HepG2 (cell line): Measurements from ENCODE around the gene RBP5. TPM values are rescaled to one million over a fixed set of nuclear protein-coding genes. Genes with fewer than 3 reads are reported as not detected.

ENCODE experiments used
- CEBPB ChIP-seq: IDR thresholded peaks from 2 replicates; pipeline ENCODE4 v1.6.1; 2011; ENCODE audit warnings: low read depth, low read length, improper control_type of control experiment, borderline replicate concordance
- DR1 ChIP-seq: sonication (generic); formaldehyde crosslinking; IDR thresholded peaks from 2 replicates; pipeline ENCODE4 v1.8.0; 2021; ENCODE audit warnings: mild to moderate bottlenecking, missing genetic modification reagents, inconsistent platforms
- FIP1L1 ChIP-seq: fragments of 200-400 bp; formaldehyde crosslinking; IDR thresholded peaks from 2 replicates; pipeline ENCODE4 v1.6.1; 2018; ENCODE audit warnings: low read depth, mild to moderate bottlenecking, low read length, moderate library complexity, borderline replicate concordance; ENCODE audit not compliant: insufficient read depth
- HNRNPLL ChIP-seq: fragments of 200-400 bp; formaldehyde crosslinking; IDR thresholded peaks from 2 replicates; pipeline ENCODE4 v1.6.1; 2017; ENCODE audit warnings: mild to moderate bottlenecking, low read depth, low read length; ENCODE audit not compliant: poor library complexity, severe bottlenecking
- MIXL1 ChIP-seq: IDR thresholded peaks from 2 replicates; pipeline ENCODE4 v1.6.1; 2016
- U2AF2 ChIP-seq: fragments of 200-400 bp; formaldehyde crosslinking; IDR thresholded peaks from 2 replicates; pipeline ENCODE4 v1.6.1; 2017; ENCODE audit warnings: low read depth, mild to moderate bottlenecking, low read length
- ZKSCAN8 ChIP-seq: IDR thresholded peaks from 2 replicates; pipeline ENCODE4 v1.6.1; 2016; ENCODE audit warnings: borderline replicate concordance, missing genetic modification reagents, missing compliant biosample characterization
- ZNF207 ChIP-seq: fragments of 450-650 bp; IDR thresholded peaks from 2 replicates; pipeline ENCODE4 v1.6.1; 2016; ENCODE audit warnings: antibody characterized with exemption, borderline replicate concordance
- ZNF234 ChIP-seq: sonication (generic); formaldehyde crosslinking; conservative IDR thresholded peaks from 2 replicates; pipeline ENCODE4 v1.5.1; 2020; ENCODE audit warnings: mild to moderate bottlenecking, missing genetic modification reagents
- ZNF235 ChIP-seq: sonication (generic); formaldehyde crosslinking; IDR thresholded peaks from 2 replicates; pipeline ENCODE4 v1.8.1; 2023; ENCODE audit warnings: mild to moderate bottlenecking, missing genetic modification reagents, borderline replicate concordance
- ZNF263 ChIP-seq: sonication (generic); formaldehyde crosslinking; IDR thresholded peaks from 2 replicates; pipeline ENCODE4 v1.4.0; 2020; ENCODE audit warnings: missing genetic modification reagents
- ZNF724P ChIP-seq: sonication (generic); formaldehyde crosslinking; IDR thresholded peaks from 2 replicates; pipeline ENCODE4 v1.8.0; 2022; ENCODE audit warnings: missing genetic modification reagents, borderline replicate concordance
- ZSCAN20 ChIP-seq: sonication (generic); formaldehyde crosslinking; IDR thresholded peaks from 2 replicates; pipeline ENCODE4 v1.4.0; 2020; ENCODE audit warnings: missing genetic modification reagents, mild to moderate bottlenecking, borderline replicate concordance
- ZSCAN21 ChIP-seq: sonication (generic); formaldehyde crosslinking; IDR thresholded peaks from 2 replicates; pipeline ENCODE4 v1.8.0; 2022; ENCODE audit warnings: mild to moderate bottlenecking, missing genetic modification reagents, moderate library complexity, borderline replicate concordance
- polyA plus RNA-seq, 8 experiments: library from polyadenylated mRNA; depleted of rRNA in 3 of 8; stranded (reverse) in 7 of 8; unstranded in 1 of 8; fragments of >200 nt; fragmentation: Illumina TruSeq in 4 of 8; extraction: Trizol in 4 of 8; gene quantifications; 2 replicates each; pipeline versions ENCODE4 v1.2.1 to v1.2.3, GENCODE V29; 2011 to 2016; ENCODE audit warnings: low read depth in 4 of 8, missing spikeins in 1 of 8, mixed read lengths in 1 of 8; ENCODE audit not compliant: insufficient read depth in 1 of 8
- total RNA-seq, 5 experiments: library from RNA; depleted of rRNA; stranded (reverse); fragments of >200 nt; fragmentation: Illumina TruSeq; extraction: Trizol; gene quantifications; 2 replicates each; pipeline ENCODE4 v1.2.3, GENCODE V29; 2016; ENCODE audit warnings: low read depth in 1 of 5
- TF ChIP-seq, protein P1 (sequence below): sonication (generic); formaldehyde crosslinking; IDR thresholded peaks from 2 replicates; pipeline ENCODE4 v1.4.0; 2020; ENCODE audit warnings: mild to moderate bottlenecking, missing genetic modification reagents
- TF ChIP-seq, protein P2 (sequence below): sonication (generic); formaldehyde crosslinking; IDR thresholded peaks from 2 replicates; pipeline ENCODE4 v1.4.0; 2020; ENCODE audit warnings: missing genetic modification reagents, mild to moderate bottlenecking, borderline replicate concordance
- TF ChIP-seq, protein P3 (sequence below): sonication (generic); formaldehyde crosslinking; IDR thresholded peaks from 2 replicates; pipeline ENCODE4 v1.4.0; 2020; ENCODE audit warnings: missing genetic modification reagents, borderline replicate concordance
- TF ChIP-seq, protein P4 (sequence below): sonication (generic); formaldehyde crosslinking; IDR thresholded peaks from 2 replicates; pipeline ENCODE4 v1.4.0; 2020; ENCODE audit warnings: missing genetic modification reagents

Gene RBP5
- total and polyA plus RNA-seq, 2 of the 13 experiments (the other 11 are each of a cell fraction or from before 2014, with no cell fraction given) = 13.8 to 19.8 TPM

DNA sequence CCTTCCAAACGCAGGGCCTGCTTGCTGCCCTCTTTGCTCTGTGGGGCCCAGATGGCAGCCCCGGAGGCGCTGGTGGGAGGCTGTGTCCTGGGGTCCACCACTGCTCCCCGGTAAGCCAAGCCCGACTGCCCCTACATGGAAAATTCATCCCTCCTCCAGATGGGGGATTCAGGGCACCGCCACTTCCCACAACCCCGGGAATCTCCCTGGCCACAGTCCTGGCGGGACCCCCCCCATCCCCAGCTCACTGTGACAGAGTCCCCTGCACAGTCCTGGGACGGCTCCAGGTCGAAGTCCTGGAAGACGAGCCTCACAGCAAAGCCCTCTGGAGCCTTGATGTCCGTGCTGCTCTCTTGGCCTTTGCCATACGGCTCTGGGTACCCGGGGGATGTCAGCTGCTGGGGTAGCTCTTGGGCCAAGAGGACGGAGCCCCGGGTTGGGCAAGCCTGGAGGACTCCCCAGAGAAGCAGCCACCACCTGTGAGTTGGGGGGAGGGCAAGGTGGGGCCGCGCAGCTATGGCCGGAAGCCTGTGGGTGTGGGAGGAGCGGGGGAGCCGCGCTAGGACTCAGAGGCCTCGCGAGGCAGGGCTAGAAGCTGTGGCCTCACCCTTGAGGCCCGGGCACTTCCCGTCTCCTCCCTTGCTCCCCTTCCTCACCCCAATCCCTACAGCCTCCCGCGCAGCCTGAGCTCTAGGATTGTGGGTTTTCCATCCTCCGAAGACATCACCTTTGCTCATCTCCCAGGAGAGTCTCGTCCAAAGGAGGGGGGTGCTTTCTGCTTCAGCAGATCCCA, 20.5 kb downstream of the RBP5 start (continued):
- TF ChIP-seq, protein P1, sequence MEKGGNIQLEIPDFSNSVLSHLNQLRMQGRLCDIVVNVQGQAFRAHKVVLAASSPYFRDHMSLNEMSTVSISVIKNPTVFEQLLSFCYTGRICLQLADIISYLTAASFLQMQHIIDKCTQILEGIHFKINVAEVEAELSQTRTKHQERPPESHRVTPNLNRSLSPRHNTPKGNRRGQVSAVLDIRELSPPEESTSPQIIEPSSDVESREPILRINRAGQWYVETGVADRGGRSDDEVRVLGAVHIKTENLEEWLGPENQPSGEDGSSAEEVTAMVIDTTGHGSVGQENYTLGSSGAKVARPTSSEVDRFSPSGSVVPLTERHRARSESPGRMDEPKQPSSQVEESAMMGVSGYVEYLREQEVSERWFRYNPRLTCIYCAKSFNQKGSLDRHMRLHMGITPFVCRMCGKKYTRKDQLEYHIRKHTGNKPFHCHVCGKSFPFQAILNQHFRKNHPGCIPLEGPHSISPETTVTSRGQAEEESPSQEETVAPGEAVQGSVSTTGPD (CRISPR knock-in tag) = no peak
- TF ChIP-seq ZNF207 (no peak), ZNF263 (peak; percentile 95), ZKSCAN8 (CRISPR knock-in tag) (no peak), ZNF234 (CRISPR knock-in tag) (no peak), DR1 (peak; percentile 54; the same call in 1 of the 2 replicates), ZSCAN20 (CRISPR knock-in tag) (no peak), CEBPB (no peak), ZNF235 (CRISPR knock-in tag) (no peak), ZSCAN21 (CRISPR knock-in tag) (peak; percentile 47; the same call in 1 of the 2 replicates), MIXL1 (CRISPR knock-in tag) (peak; percentile 7; the same call in 1 of the 2 replicates), FIP1L1 (0 out of 2 replicates have a peak, but pooled peaks have one; percentile 76), ZNF724P (CRISPR knock-in tag) (no peak), U2AF2 (peak; percentile 66; the same call in 1 of the 2 replicates), HNRNPLL (peak; percentile 50)
- TF ChIP-seq, protein P2, sequence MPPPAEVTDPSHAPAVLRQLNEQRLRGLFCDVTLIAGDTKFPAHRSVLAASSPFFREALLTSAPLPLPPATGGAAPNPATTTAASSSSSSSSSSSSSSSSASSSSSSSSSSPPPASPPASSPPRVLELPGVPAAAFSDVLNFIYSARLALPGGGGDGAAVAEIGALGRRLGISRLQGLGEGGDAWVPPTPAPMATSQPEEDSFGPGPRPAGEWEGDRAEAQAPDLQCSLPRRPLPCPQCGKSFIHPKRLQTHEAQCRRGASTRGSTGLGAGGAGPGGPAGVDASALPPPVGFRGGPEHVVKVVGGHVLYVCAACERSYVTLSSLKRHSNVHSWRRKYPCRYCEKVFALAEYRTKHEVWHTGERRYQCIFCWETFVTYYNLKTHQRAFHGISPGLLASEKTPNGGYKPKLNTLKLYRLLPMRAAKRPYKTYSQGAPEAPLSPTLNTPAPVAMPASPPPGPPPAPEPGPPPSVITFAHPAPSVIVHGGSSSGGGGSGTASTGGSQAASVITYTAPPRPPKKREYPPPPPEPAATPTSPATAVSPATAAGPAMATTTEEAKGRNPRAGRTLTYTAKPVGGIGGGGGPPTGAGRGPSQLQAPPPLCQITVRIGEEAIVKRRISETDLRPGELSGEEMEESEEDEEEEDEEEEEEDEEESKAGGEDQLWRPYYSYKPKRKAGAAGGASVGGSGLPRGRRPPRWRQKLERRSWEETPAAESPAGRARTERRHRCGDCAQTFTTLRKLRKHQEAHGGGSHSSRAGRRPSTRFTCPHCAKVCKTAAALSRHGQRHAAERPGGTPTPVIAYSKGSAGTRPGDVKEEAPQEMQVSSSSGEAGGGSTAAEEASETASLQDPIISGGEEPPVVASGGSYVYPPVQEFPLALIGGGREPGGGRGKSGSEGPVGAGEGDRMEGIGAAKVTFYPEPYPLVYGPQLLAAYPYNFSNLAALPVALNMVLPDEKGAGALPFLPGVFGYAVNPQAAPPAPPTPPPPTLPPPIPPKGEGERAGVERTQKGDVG (CRISPR knock-in tag) = peak; percentile 78; the same call in 1 of the 2 replicates
- TF ChIP-seq, protein P3, sequence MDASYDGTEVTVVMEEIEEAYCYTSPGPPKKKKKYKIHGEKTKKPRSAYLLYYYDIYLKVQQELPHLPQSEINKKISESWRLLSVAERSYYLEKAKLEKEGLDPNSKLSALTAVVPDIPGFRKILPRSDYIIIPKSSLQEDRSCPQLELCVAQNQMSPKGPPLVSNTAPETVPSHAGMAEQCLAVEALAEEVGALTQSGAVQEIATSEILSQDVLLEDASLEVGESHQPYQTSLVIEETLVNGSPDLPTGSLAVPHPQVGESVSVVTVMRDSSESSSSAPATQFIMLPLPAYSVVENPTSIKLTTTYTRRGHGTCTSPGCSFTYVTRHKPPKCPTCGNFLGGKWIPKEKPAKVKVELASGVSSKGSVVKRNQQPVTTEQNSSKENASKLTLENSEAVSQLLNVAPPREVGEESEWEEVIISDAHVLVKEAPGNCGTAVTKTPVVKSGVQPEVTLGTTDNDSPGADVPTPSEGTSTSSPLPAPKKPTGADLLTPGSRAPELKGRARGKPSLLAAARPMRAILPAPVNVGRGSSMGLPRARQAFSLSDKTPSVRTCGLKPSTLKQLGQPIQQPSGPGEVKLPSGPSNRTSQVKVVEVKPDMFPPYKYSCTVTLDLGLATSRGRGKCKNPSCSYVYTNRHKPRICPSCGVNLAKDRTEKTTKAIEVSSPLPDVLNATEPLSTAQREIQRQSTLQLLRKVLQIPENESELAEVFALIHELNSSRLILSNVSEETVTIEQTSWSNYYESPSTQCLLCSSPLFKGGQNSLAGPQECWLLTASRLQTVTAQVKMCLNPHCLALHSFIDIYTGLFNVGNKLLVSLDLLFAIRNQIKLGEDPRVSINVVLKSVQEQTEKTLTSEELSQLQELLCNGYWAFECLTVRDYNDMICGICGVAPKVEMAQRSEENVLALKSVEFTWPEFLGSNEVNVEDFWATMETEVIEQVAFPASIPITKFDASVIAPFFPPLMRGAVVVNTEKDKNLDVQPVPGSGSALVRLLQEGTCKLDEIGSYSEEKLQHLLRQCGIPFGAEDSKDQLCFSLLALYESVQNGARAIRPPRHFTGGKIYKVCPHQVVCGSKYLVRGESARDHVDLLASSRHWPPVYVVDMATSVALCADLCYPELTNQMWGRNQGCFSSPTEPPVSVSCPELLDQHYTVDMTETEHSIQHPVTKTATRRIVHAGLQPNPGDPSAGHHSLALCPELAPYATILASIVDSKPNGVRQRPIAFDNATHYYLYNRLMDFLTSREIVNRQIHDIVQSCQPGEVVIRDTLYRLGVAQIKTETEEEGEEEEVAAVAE (CRISPR knock-in tag) = peak; percentile 77
- TF ChIP-seq, protein P4, sequence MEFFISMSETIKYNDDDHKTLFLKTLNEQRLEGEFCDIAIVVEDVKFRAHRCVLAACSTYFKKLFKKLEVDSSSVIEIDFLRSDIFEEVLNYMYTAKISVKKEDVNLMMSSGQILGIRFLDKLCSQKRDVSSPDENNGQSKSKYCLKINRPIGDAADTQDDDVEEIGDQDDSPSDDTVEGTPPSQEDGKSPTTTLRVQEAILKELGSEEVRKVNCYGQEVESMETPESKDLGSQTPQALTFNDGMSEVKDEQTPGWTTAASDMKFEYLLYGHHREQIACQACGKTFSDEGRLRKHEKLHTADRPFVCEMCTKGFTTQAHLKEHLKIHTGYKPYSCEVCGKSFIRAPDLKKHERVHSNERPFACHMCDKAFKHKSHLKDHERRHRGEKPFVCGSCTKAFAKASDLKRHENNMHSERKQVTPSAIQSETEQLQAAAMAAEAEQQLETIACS (CRISPR knock-in tag) = 0 out of 2 replicates have a peak, but pooled peaks have one; percentile 34
